ENCODE results near the gene TNNI3.
"Not testable (repeated sequence)": the region's sequence is repeated elsewhere in the genome, so short reads cannot be mapped to it uniquely, and the experiment has no call there.

The TNNI3 gene

DNA sequence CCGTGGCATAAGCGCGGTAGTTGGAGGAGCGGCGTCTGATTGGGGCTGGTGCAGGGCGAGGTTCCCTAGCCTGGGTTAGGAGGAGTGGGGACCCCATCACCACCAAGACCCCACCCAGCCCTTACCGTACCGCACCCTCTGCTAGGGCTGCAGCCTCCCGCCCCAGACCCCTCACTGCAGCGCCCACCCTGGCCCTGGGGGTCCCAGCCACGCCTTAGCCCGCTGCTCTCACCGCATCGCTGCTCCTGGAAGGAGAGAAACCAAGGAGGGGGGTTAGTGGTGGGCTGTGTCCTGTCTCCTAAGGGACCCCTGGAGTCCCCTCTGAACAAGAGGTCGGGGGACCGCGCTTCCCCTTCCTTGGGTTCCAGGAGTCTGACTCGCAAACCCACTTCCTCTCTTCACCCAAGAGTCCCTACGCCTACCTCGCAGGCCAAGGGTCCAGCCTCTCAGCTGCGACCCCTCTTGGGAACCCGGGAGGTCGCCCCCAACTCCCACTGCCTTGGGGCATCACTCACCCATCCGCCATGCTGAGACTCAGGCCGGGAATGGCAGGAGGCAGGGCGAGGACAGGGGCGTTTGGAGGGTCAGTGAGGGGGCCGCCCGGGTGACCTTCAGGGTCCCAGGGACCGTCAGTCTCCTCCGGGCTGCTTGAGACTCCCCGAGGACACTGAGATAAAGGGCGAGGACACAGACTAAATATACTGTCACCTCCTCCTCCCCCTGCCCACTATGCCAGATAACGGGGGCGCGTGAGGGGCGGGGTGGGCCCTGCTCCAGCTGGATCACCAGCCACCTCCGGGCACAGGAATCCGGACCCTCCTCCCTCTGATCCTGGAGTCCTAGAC lies at the start of gene TNNI3:
TSS of gene TNNI3 (minus strand) at position 669 of the 845 bp plus-strand sequence. CDS start at position 526, 143 bp downstream.
- FAIRE-seq, result no peak

DNA sequence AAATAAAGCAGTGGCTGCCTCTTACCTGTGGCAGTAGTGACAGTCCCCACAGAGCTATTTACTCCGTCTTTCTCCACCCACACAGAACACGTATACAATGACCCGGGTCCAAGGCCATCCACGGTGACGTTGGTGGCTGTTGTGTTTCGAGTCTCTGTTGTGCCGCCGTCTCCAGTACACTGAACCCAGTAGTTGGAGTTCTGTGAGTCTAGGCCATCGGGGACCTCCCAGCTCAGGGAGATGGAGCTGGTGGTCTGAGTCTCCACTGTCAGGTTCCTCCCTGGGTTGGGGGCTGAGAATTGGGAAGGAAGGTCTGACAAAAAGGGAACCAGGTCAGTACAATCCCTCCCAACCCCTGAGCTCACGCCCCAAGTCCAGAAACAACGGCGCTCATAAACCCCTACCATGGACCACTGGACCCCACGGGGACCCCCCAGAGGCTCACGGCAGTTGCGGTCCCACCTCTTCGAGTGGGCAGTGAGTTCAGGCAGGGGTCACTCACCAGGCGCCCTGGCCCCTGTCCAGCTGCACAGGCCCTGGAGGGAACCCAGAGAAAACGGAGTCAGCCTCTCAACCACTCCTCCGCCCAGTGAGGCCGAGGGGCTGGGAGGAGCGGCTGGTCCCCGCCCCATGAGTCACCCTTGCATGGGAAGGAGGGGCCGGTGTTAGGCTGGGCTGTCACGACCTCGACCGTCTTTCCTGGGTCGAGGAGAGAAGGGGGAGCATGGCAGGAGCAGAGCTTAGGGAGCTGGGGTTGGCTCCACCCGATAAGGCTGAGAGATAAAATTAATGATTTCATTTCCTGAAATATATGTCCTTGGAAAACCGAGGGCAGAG lies 49.4 kb upstream of the TNNI3 start:
- FAIRE-seq, result no peak

DNA sequence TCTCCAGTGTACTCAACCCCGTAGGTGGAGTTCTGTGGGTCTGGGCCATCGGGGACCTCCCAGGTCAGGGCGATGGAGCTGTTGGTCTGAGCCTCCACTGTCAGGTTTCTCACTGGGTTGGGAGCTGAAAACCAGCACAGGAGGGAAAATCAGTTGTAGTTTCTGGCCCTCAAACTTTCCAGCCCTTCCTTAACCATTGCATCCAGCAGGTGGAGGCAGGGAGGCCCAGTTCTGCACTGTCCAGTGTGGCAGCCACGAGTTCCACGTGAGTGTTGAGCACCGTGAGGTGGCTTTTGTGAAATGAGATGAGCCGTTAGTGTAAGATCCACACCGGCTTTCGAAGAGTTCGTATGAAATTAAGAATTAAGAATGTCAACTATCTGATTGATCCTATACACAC lies 44.7 kb upstream of the TNNI3 start:
- not testable (repeated sequence) for FAIRE-seq

DNA sequence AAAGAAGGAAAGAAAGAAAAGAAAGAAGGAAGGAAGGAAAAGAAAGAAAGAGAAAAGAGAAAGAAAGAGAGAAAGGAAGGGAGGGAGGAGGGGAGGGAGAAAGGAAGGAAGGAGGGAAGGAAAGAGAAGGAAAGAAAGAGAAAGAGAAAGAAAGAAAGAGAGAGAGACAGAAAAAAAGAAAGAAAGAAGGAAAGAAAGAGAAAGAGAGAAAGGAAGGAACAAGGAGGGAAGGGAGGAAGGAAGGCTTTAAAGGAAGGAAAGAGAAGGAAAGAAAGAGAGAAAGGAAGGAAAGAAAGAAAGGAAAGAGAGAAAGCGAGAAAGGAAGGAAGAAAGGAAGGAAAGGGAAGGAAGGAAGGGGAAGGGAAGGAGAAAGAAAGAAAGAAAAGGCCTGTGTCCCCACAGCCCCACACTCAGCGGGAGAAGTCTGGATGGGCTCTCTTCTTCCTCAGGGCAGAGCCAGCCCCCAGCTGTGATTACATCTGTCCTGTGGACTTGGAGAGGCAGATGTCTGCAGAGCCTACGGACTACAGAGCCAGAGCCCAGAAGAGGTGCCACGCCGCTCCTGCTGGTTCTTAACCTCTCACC lies 42.2 kb upstream of the TNNI3 start:
- no peak for FAIRE-seq

DNA sequence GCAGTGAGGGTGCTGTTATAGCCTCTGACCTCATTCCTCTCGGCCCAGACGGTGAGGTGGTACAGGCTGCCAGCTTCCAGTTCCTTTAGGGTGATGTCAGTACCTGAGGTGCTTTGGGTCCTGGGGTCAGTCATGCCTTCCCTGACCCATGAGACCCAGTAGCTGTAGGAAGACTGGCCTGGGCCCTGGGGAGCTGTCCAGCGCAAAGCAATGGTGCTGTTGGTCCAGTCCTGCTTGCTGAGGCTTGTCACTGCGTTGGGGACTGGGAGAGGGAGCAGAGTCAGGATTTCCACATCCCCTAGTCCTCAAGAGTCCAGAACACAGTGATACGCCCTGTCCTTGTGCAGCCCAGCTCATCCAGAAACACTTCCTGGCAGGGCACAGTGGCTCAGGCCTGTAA lies 41.1 kb upstream of the TNNI3 start:
- FAIRE-seq, result no peak

DNA sequence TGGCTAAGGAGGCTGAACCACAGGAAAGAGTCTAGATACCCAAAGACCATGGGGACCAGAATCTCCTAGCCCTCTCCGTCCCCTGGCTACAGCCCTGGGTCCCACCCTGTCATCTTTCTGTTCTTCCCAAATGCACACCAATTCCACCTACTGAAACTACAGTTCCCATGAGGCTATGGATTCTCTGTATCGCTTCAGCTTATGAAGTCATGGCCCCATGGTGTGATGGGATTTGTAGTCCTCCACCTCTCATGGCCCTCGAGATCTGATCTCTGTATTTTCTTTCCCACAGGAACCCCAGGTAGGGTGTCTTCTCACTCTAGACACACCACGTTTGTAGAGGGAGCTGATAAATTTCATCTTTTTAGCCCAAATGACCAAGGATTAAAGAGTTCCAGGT lies 40.0 kb upstream of the TNNI3 start:
- no peak for FAIRE-seq

DNA sequence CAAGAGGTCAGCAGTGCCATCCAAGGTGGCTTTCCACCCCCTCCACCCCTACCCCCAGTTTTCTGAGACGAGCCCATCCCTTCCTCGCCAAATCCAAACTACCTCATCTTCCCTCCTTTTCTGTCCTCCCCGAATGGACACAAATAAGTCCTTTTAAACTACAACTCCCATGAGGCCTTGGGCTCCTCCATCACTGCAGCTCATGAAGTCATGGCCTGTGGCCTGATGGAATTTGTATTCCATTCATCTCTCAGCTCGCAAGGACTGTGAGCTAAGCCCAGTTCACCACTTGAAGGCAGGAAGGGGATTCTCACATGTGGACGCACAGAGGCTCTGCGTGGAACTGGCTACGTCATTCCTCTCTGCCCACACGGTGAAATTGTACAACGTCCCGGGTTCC lies 39.3 kb upstream of the TNNI3 start:
- no peak for FAIRE-seq

DNA sequence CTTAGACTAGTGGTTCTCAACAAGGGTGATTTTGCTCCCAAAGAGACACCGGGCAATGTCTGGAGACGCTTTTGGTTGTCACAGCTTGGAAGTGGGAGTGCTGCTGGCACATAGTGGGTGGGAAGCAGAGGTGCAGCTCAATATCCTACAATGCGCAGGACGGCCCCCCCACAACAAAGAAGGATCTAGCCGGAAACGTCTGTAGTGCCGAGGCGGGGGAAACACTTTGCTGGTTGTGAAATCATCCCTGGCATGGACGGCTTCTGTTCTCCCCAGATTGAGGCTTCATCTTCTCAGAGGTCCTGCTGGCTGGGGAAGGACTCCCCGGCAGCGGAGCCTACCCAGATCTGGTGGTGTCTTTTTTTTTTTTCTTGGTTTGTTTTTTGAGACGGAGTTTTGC lies 35.9 kb upstream of the TNNI3 start:
- FAIRE-seq, result no peak

DNA sequence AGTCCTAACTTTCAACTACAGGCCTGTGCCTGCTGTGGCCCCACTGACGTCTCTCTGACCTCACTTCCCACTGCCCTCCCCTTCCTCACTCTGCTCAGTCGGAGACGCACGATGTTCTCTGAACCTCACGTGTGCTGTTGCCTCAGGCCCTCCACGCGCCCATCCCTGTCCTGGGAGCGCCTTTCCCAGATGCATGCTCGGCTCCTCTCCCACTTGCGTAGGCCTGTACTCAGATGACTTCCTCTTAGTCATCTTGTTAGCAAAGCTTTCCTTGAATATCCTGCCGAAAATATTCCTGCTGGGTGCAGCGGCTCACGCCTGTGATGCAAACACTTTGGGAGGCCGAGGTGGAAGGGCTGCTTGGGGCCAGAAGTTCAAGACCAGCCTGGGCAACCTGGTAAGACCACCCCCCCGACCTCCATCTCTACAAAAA lies 31.9 kb upstream of the TNNI3 start:
- no peak for FAIRE-seq

DNA sequence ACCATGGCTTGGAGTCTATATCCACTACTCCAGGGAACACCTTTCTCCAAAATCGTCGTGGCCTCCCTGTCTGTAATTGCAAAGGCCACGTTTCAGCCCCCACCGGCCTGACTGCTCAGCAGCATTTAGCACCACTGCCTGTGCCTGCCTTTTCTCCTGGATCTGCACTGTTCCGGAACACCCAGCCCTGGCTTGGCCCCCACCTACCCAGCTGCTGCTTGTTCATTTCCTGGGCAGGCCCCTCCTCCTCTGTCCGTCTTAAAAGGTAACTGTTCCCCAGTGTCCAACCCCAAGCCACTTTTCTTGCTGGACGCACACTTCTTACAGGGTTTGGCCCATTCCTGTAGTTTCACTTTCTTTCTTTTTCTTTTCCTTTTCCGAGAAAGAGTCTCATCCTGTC lies 31.1 kb upstream of the TNNI3 start:
- no peak for FAIRE-seq

DNA sequence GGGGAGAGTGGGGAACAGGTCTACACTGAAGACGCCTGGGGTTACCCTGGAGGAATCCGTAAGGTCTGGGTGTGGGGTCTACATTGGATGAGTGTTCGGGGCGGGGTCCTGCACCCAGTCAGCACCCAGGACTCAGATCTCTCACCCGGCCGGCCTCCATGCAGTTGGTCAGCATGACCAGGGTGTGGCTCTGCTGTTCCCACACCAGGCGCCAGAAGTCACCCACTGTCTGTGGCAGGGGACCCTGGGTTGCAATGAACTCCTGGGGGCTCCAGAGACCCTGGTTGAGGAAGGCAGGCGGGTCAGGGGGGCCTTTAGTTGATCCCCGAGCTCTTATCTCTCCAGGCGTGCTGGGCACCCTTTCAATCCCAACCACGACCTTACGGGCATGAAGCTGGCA lies 28.5 kb upstream of the TNNI3 start:
- FAIRE-seq, result no peak

DNA sequence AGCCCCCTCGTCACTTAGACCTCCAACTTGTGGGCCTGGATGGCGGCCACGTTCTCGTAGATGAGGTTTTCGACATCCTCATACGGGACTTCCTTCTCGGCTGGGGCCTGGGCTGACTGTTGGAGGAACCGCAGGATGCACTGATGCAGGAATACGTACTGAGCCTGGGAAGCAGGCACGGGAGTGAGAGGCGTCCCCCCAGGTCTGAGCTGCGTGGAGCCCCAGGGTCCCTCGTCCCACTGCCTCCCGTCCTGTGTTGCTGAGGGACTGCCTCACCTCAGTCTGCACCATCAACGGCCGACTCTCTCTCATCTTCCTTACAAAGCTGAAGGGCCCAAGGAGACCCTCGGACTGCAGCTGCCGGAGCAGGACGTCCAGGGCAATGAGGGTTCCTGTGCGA lies 24.2 kb upstream of the TNNI3 start:
- no peak for FAIRE-seq

DNA sequence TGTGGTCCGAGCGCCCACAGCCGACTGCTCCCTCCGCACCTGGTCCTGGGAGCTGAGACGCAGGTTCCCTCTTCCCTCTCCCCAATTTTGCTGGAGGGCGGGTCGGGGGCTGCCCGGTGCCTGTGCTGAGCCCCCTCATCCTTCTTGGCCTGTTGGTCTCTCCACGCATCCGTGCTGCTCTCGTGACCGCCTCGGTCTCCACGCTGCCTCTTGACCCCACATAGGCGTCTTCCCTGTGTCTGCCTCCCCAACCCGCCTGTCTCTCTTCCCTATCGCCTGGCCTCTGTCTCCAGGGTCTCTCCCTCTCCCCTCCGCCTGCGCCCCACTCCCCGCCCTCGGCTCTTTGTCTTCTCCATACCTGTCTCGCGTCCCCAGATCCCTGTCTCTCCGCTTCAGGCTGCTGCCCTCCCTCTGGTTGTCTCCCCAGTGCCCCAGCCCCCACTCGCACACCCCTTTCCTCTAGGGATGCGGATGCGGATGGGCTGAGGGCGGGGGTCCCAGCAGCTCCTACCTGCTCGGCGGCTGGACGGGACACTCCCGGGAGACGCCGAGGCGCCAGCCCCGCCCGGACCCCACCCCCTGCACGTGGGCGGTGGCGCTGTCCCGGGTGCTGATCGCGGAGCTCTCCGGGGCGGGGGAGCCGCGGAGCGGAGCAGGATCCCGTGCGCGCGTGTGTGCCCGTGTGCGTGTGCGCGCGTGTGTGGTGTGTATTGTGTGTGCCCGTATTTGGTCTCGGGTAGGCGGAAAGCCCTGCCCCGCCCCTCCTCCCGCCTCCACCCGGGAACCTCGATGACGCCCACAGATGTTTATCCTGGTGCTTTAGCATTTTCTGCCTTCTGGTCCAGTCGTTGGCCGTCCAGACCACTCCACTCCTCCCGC lies 22.3 kb upstream of the TNNI3 start, which contains the start of gene SYT5:
TSS of gene SYT5 (minus strand) at position 684 of the 879 bp plus-strand sequence. CDS start 1,248 bp downstream, outside the sequence.
- no peak for FAIRE-seq

DNA sequence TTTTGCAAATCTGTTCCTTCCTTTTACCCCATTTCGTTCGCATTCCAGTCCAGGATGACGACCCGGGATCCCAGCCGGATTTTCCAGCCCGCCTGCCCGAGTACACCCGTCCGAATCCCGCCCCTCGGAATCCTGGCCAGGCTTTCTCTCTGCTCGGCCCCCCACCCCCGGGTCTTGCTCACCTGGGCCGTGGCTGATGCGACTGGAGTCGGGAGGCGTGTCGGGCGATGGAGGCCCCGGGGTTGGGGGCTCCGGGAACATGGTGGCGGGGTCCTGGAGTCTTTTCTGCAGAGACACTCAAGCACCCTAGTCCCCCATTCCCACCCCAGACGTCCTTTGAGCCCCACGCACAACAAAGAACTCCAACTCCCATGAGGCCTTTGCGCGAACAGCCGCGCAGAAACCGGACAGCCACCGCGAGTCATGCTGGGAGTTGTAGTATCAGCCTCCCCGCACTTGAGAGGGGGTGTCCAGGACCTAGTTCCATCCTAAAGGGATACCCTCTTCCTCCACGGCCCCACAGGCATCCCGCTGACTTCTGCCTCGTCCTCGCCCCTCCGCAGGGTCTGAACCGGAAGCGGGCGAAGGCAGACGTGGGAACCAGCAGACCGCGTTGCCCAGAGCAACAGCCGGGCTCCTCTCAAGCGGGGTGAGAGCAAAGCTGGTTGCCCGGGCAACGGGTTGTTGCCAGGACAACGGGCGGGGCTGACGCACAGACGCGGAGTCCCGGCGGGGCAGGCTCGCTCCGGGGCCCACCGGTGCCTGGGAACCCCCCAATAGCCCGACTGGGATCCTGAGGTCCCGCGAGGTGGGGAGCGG lies 21.5 kb upstream of the TNNI3 start:
- FAIRE-seq, result no peak

DNA sequence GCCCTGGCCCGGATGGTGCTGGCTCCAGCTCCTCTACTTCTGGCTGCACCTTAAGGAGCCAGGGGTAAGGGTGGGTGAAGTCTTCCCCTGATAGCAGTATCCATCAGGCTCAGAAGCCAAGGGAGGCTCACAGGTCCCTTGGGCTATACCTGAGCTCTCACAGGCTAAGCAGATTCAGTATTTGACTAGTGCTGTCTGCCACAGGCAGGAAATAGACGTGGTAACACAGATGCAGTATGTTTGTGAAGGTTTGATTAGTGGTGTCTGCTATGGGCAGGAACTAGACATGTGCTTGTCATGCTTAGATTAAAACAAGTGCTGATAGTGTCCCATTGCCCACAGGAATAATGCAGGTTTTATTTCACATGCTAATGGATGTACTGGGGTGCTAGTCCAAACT lies 18.5 kb upstream of the TNNI3 start:
- FAIRE-seq, result no peak

DNA sequence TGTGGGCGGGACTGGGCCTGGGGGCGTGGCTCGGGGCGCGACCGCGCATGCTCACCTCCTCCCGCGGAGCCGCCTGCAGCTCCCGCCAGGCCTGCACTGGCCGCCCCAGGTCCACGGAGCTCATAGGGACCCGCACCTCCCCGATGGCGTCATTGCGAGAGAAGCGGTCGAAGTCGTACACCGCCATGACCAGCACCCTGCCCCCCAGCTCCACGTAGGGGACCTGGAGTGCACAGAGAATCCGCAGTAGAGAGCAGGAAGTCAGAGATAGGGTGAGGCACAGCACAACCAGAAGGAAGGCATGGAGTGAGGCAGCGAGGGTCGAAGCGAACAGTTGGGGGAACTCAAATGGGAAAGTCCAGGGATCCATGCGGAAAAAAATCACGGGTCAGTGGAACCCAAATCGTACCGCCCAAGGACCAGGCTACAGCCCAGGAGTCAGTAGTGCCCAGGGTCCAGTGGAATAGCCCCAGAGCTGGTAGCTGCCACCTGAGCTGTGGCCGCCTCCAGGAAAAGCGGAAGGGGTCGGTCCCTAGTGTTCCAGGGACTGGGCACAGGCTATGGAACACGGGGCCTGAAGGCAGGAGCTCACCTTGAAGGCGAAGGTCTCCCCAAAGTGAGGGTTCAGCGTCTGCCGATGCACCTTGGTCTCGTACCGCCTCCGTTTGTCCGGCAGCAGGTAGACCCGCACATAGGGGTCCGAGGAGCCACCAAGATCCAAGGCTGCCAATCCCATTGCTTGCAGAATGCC lies 17.8 kb upstream of the TNNI3 start:
- no peak for FAIRE-seq

DNA sequence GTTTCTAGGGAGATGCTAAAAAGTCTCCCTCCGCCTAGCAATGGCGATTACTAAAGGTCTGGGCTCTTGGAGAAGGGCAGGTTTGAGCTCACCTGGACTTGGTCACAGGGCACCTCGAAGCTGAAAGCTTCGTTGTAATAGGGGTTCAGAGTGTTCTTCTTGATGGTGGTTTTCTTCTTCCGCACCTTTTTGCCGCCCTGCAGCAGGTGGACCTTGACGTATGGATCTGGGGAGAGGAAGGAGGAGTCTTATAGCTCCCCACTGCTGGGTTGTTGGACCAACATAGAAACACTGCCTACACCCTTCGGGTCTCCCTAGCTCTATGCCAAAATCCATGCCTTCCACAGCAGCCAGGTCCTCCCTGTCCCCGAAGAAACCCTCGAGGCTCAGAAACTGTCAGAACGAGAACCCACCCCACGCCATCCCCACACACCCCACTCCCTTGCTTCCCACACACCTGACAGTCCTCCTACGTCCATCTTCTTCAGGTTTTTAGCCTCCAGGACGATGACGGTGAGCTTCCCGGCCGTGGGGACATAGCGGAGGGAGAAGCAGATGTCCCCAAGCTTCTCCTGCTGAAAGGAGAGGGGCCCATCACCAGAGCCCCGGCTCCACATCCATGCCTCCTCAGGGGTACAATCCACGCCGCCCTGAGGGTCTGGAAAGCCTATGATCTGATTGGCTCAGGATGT lies 17.0 kb upstream of the TNNI3 start:
- FAIRE-seq, result no peak

DNA sequence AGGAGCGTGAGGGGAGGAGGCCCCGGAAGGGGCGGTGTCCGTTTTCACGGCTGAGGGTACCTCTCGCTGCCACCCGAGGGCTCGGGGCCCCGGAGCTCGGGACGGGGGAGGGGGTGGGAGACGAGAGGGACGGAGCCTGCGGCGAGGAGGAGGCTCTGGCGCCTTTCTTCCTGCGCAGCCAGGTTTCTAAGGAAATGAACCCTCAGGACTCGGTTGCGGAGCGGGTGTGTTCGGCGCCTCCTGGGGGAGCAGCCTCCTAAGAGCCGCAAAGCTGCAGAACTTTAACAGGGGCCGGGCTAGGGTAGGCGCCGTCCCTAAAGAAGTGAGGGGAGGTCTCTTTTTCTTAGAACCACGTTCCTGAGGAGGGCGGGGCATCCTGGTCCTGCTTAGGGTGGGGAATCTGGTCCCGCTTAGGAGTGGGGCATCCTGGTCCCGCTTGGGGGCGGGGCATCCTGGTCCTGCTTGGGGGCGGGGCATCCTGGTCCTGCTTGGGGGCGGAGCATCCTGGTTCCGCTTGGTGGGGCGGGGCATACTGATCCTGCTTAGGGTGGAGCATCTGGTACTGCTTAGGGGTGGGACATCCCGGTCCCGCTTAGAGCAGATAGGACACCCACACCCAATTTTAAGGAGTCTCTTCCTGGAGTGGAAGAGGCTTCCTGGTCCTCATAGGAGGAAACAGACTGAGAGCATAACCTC lies 16.3 kb upstream of the TNNI3 start:
- no peak for FAIRE-seq

DNA sequence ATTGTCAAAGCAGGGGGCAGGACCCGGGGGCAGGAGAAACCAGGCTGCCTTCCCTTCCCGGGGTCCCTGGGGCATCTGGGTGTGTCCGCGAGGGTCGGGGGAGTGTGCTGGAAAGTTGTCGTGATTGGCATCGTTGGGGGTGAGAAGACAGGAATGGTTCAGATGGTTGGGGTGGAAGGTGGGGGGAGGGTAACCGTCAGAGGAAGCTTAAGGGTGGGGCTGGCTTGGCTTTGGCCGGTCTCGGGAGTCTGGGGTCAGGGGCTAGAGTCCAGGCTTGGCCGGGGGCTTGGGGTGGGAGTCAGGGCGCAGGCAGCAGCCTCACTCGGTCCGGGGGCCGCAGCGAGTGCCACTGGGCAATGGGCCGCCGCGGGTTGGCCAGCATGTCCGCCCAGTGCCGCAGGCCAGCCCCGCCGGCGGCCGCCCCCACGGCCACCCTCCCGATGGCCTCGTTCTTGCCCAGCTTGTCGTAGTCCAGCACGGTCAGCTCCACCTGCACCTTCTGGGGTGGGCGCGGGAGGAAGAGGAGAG lies 15.7 kb upstream of the TNNI3 start:
- no peak for FAIRE-seq
